GM06990 (cell line): ENCODE data around the gene ZNF579.

Source experiments
- DNase-seq: peaks from one replicate; pipeline ENCODE4 v3.0.0-alpha.2; 2011; ENCODE audit not compliant: insufficient read length; ENCODE audit errors: extremely low read depth
- H3K27me3 ChIP-seq: replicated peaks from 2 replicates; pipeline ENCODE4 v1.6.0; 2011; ENCODE audit warnings: low read length; ENCODE audit not compliant: control insufficient read depth, insufficient read depth
- H3K36me3 ChIP-seq: 2 replicates; pipeline ENCODE4 v1.5.1; 2011; ENCODE audit warnings: low read length; ENCODE audit not compliant: control insufficient read depth, insufficient read depth
- H3K4me3 ChIP-seq: replicated peaks from 2 replicates; pipeline ENCODE4 v1.5.1; 2011; ENCODE audit warnings: low read depth, mild to moderate bottlenecking, control low read depth, low read length
- TF ChIP-seq, protein P1 (sequence below): IDR thresholded peaks from 2 replicates; pipeline ENCODE4 v1.5.1; 2011; ENCODE audit warnings: low read length, control low read depth, mild to moderate bottlenecking, inconsistent platforms; ENCODE audit not compliant: insufficient read depth, poor library complexity, severe bottlenecking

ZNF579 gene

DNA sequence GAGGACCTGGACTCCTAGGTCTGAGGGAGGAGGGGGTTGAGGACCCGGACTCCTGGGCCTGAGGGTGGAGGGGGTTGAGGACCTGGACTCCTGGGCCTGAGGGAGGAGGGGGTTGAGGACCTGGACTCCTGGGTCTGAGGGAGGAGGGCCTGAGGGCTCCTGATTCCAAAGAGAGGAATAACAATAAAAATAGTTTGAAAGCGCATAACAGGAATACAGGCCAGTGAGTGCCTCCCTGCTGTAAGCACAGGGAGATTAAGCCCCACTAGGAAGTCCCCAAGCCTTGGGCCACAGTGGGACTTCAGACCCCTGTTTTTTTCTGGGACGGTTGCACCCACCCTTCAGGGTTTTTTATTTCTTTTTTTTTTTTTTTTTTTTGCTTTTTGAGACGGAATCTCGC, 42.5 kb downstream of the ZNF579 start:
- no peak overlapping the region for H3K4me3 ChIP-seq
- H3K36me3 ChIP-seq: no peaks in the 10 kb centered on the region
- H3K27me3 ChIP-seq: no peaks in the 10 kb centered on the region
- no peak for DNase-seq
- TF ChIP-seq, protein P1, sequence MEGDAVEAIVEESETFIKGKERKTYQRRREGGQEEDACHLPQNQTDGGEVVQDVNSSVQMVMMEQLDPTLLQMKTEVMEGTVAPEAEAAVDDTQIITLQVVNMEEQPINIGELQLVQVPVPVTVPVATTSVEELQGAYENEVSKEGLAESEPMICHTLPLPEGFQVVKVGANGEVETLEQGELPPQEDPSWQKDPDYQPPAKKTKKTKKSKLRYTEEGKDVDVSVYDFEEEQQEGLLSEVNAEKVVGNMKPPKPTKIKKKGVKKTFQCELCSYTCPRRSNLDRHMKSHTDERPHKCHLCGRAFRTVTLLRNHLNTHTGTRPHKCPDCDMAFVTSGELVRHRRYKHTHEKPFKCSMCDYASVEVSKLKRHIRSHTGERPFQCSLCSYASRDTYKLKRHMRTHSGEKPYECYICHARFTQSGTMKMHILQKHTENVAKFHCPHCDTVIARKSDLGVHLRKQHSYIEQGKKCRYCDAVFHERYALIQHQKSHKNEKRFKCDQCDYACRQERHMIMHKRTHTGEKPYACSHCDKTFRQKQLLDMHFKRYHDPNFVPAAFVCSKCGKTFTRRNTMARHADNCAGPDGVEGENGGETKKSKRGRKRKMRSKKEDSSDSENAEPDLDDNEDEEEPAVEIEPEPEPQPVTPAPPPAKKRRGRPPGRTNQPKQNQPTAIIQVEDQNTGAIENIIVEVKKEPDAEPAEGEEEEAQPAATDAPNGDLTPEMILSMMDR: no peak

DNA sequence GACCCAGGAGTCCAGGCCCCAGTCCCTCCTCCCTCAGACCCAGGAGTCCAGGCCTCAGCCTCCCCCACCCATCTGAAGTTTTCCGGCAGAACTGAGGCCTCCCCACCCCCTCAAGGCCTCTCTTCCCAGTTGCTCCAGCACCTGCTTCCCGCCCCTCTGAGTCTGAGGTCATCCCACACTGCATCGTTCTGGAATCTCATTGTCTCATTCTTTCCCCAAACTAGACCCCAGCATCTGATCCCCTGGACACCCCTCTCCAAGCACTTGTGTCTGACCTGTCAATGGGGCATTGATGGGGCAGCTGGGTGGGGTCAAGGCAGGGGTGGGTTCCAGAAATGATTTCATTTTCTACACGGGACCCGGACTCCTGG, 42.9 kb downstream of the ZNF579 start:
- Histone ChIP-seq H3K4me3 (no peak overlapping the region), H3K27me3 (no peaks in the 10 kb centered on the region), H3K36me3 (no peaks in the 10 kb centered on the region)
- no peak for DNase-seq
- TF ChIP-seq, protein P1: no peak

DNA sequence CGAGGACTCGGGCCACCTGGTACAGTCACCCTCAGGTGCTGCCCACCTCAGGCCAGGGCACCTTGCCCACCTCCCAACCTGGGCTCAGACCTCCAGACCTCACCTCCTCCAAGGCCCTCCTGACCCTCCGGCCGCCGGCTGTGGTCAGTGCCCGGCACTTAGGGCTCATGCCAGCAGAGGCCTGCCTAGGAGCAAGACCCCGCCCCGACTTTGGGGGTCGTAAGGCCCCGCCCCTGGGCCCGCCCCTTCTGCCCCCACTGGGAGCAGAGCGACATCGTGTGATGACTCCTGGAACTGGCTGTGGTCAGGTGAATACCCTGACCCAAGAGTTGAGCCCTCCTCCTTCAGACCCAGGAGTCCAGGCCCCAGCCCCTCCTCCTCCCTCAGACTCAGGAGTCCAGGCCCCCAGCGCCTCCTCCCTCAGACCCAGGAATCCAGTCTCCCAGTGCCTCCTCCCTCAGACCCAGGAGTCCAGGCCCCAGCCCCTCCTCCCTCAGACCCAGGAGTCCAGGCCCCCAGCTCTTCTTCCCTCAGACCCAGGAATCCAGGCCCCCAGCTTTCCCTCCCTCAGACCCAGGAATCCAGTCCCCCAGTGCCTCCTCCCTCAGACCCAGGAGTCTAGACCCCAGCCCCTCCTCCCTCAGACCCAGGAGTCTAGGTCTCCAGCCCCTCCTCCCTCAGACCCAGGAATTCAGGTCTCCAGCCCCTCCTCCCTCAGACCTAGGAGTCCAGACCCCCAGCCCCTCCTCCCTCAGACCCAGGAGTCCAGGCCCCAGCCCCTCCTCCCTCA, 43.5 kb downstream of the ZNF579 start, which contains the start of gene SBK2:
Gene SBK2 (minus strand): TSS at position 183 of the 790 bp plus-strand sequence. CDS start 839 bp downstream, outside the sequence.
- TF ChIP-seq, protein P1: peak; percentile 15
- DNase-seq: no peak
- H3K4me3 ChIP-seq: no peak within 1 kb of the TSS
- H3K27me3 ChIP-seq: no peaks in the 10 kb centered on the region
- no peaks in the 10 kb centered on the region for H3K36me3 ChIP-seq

DNA sequence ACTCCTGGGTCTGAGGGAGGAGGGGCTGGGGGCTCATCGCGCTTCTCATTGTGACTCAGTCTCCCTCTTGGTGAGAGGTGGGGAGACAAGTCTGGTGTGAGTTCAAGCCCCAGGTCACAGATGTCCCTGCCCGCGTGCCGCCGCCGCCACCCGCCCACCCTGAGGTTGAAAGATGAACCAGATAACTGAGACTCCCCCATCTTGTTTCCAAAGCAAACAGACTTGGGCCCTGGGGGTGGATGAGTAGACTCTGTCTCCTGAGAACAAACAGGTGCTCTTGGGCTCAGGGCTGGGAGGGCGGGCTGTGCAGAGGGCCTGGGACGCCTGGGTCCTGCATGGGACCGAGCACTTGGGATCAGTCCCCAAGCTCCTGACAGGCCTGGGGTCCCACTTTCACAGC, 44.3 kb downstream of the ZNF579 start:
- Histone ChIP-seq H3K4me3 (no peak overlapping the region), H3K27me3 (no peaks in the 10 kb centered on the region), H3K36me3 (no peaks in the 10 kb centered on the region)
- TF ChIP-seq, protein P1: no peak
- DNase-seq: no peak

DNA sequence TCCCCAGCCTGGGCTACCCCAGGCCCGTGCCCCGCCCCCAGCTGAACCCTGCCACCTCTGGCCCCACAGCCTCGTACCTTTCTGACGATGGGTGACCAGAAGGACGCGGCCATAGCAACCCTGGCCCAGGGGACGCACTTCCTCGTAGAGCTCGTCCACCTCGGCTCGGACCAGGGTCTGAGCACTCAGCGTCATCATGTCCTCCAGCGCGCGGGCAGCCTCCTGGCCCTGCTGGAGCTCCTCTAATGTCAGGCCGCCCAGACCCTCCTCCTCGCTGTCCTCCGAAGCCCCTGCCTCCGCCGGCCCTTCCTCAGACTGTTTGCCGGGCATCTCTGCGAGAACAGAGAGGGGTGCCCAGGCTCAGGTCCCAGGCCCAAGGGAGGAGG, 44.7 kb downstream of the ZNF579 start:
- TF ChIP-seq, protein P1: no peak
- H3K4me3 ChIP-seq: no peak overlapping the region
- no peak for DNase-seq
- no peaks in the 10 kb centered on the region for H3K36me3 ChIP-seq
- H3K27me3 ChIP-seq: no peaks in the 10 kb centered on the region
